Measurements from ENCODE around the gene FETUB.

Gene FETUB

GRCh38 chr3:186613637-186614265 is 26.4 kb upstream of the FETUB start:
- Histone ChIP-seq H3K4me3 (ENCODE audit: low read depth in 1 of 2, low read length in 2 of 2) (no peak overlapping the region), H3K36me3 (ENCODE audit: control insufficient read depth in 1 of 2, insufficient read depth in 2 of 2, low read length in 2 of 2) (no peaks in the 10 kb centered on the region), H3K4me1 (ENCODE audit: control insufficient read depth in 1 of 2, insufficient read depth in 2 of 2, low read length in 2 of 2) (peaks cover 3 to 10% of the 10 kb centered on the region in 2 donors), H3K27me3 (ENCODE audit: control insufficient read depth in 1 of 2, insufficient read depth in 2 of 2, low read length in 2 of 2) (peaks cover 20 to 22% of the 10 kb centered on the region in 2 donors), H3K9me3 (ENCODE audit: control insufficient read depth in 1 of 2, low read length in 2 of 2) (no peaks in the 10 kb centered on the region), H3K27ac (ENCODE audit: low read depth, low read length) (no peak overlapping the region), H3K9ac (ENCODE audit: low read depth in 1 of 2, low read length in 2 of 2) (no peak overlapping the region)

GRCh38 chr3:186614266-186614596 is 26.0 kb upstream of the FETUB start:
- H3K4me1 ChIP-seq (ENCODE audit: control insufficient read depth in 1 of 2, insufficient read depth in 2 of 2, low read length in 2 of 2): peaks cover 3 to 10% of the 10 kb centered on the region in 2 donors
- H3K9ac ChIP-seq (ENCODE audit: low read depth in 1 of 2, low read length in 2 of 2): no peak overlapping the region
- H3K36me3 ChIP-seq (ENCODE audit: control insufficient read depth in 1 of 2, insufficient read depth in 2 of 2, low read length in 2 of 2): no peaks in the 10 kb centered on the region
- H3K27me3 ChIP-seq (ENCODE audit: control insufficient read depth in 1 of 2, insufficient read depth in 2 of 2, low read length in 2 of 2): peaks cover 20 to 22% of the 10 kb centered on the region in 2 donors
- no peak overlapping the region for H3K27ac ChIP-seq (ENCODE audit: low read depth, low read length)
- H3K9me3 ChIP-seq (ENCODE audit: control insufficient read depth in 1 of 2, low read length in 2 of 2): no peaks in the 10 kb centered on the region
- no peak overlapping the region for H3K4me3 ChIP-seq (ENCODE audit: low read depth in 1 of 2, low read length in 2 of 2)

GRCh38 chr3:186614597-186615483 is 25.4 kb upstream of the FETUB start:
- H3K4me3 ChIP-seq (ENCODE audit: low read depth in 1 of 2, low read length in 2 of 2): peak overlapping the region in 1 of 2 donors; percentile 24
- H3K27ac ChIP-seq (ENCODE audit: low read depth, low read length): no peak overlapping the region
- H3K36me3 ChIP-seq (ENCODE audit: control insufficient read depth in 1 of 2, insufficient read depth in 2 of 2, low read length in 2 of 2): no peaks in the 10 kb centered on the region
- no peaks in the 10 kb centered on the region for H3K9me3 ChIP-seq (ENCODE audit: control insufficient read depth in 1 of 2, low read length in 2 of 2)
- H3K9ac ChIP-seq (ENCODE audit: low read depth in 1 of 2, low read length in 2 of 2): no peak overlapping the region
- H3K27me3 ChIP-seq (ENCODE audit: control insufficient read depth in 1 of 2, insufficient read depth in 2 of 2, low read length in 2 of 2): peaks cover 20 to 22% of the 10 kb centered on the region in 2 donors
- peaks cover 3 to 10% of the 10 kb centered on the region in 2 donors for H3K4me1 ChIP-seq (ENCODE audit: control insufficient read depth in 1 of 2, insufficient read depth in 2 of 2, low read length in 2 of 2)

- H3K27ac ChIP-seq (ENCODE audit: low read depth, low read length): no peak overlapping the region
- H3K4me1 ChIP-seq (ENCODE audit: control insufficient read depth in 1 of 2, insufficient read depth in 2 of 2, low read length in 2 of 2): peaks cover 3 to 10% of the 10 kb centered on the region in 2 donors
- H3K4me3 ChIP-seq (ENCODE audit: low read depth in 1 of 2, low read length in 2 of 2): no peak overlapping the region
- H3K9ac ChIP-seq (ENCODE audit: low read depth in 1 of 2, low read length in 2 of 2): no peak overlapping the region
- no peaks in the 10 kb centered on the region for H3K36me3 ChIP-seq (ENCODE audit: control insufficient read depth in 1 of 2, insufficient read depth in 2 of 2, low read length in 2 of 2)
- no peaks in the 10 kb centered on the region for H3K9me3 ChIP-seq (ENCODE audit: control insufficient read depth in 1 of 2, low read length in 2 of 2)
- peaks cover 20 to 22% of the 10 kb centered on the region in 2 donors for H3K27me3 ChIP-seq (ENCODE audit: control insufficient read depth in 1 of 2, insufficient read depth in 2 of 2, low read length in 2 of 2)
Observed at GRCh38 chr3:186616299-186616617, 23.9 kb upstream of the FETUB start.

- Histone ChIP-seq H3K27me3 (ENCODE audit: control insufficient read depth in 1 of 2, insufficient read depth in 2 of 2, low read length in 2 of 2) (peaks cover 18 to 22% of the 10 kb centered on the region in 2 donors), H3K4me3 (ENCODE audit: low read depth in 1 of 2, low read length in 2 of 2) (peak overlapping the region; percentile 17 to 30), H3K36me3 (ENCODE audit: control insufficient read depth in 1 of 2, insufficient read depth in 2 of 2, low read length in 2 of 2) (no peaks in the 10 kb centered on the region), H3K9ac (ENCODE audit: low read depth in 1 of 2, low read length in 2 of 2) (peak overlapping the region in 1 of 2 donors; percentile 25), H3K27ac (ENCODE audit: low read depth, low read length) (no peak overlapping the region), H3K9me3 (ENCODE audit: control insufficient read depth in 1 of 2, low read length in 2 of 2) (no peaks in the 10 kb centered on the region), H3K4me1 (ENCODE audit: control insufficient read depth in 1 of 2, insufficient read depth in 2 of 2, low read length in 2 of 2) (peaks cover 3 to 10% of the 10 kb centered on the region in 2 donors)
Observed at GRCh38 chr3:186617036-186617946, 22.9 kb upstream of the FETUB start.

- no peak overlapping the region for H3K9ac ChIP-seq (ENCODE audit: low read depth in 1 of 2, low read length in 2 of 2)
- peaks cover 19 to 21% of the 10 kb centered on the region in 2 donors for H3K27me3 ChIP-seq (ENCODE audit: control insufficient read depth in 1 of 2, insufficient read depth in 2 of 2, low read length in 2 of 2)
- no peaks in the 10 kb centered on the region for H3K36me3 ChIP-seq (ENCODE audit: control insufficient read depth in 1 of 2, insufficient read depth in 2 of 2, low read length in 2 of 2)
- no peak overlapping the region for H3K27ac ChIP-seq (ENCODE audit: low read depth, low read length)
- peaks cover 3 to 10% of the 10 kb centered on the region in 2 donors for H3K4me1 ChIP-seq (ENCODE audit: control insufficient read depth in 1 of 2, insufficient read depth in 2 of 2, low read length in 2 of 2)
- no peaks in the 10 kb centered on the region for H3K9me3 ChIP-seq (ENCODE audit: control insufficient read depth in 1 of 2, low read length in 2 of 2)
- no peak overlapping the region for H3K4me3 ChIP-seq (ENCODE audit: low read depth in 1 of 2, low read length in 2 of 2)
Observed at GRCh38 chr3:186618318-186618938, 21.8 kb upstream of the FETUB start.

GRCh38 chr3:186619787-186620212 is 20.4 kb upstream of the FETUB start:
- Histone ChIP-seq H3K9ac (ENCODE audit: low read depth in 1 of 2, low read length in 2 of 2) (no peak overlapping the region), H3K27me3 (ENCODE audit: control insufficient read depth in 1 of 2, insufficient read depth in 2 of 2, low read length in 2 of 2) (peaks cover 10 to 15% of the 10 kb centered on the region in 2 donors), H3K36me3 (ENCODE audit: control insufficient read depth in 1 of 2, insufficient read depth in 2 of 2, low read length in 2 of 2) (no peaks in the 10 kb centered on the region), H3K27ac (ENCODE audit: low read depth, low read length) (no peak overlapping the region), H3K4me1 (ENCODE audit: control insufficient read depth in 1 of 2, insufficient read depth in 2 of 2, low read length in 2 of 2) (peaks cover 3 to 10% of the 10 kb centered on the region in 2 donors), H3K4me3 (ENCODE audit: low read depth in 1 of 2, low read length in 2 of 2) (no peak overlapping the region), H3K9me3 (ENCODE audit: control insufficient read depth in 1 of 2, low read length in 2 of 2) (no peaks in the 10 kb centered on the region)

GRCh38 chr3:186620213-186621092 is 19.7 kb upstream of the FETUB start:
- Histone ChIP-seq H3K36me3 (ENCODE audit: control insufficient read depth in 1 of 2, insufficient read depth in 2 of 2, low read length in 2 of 2) (no peaks in the 10 kb centered on the region), H3K27ac (ENCODE audit: low read depth, low read length) (no peak overlapping the region)

More at GRCh38 chr3:186620213-186621092, 19.7 kb upstream of the FETUB start:
- H3K9me3 ChIP-seq (ENCODE audit: control insufficient read depth in 1 of 2, low read length in 2 of 2): no peaks in the 10 kb centered on the region
- peaks cover 10 to 15% of the 10 kb centered on the region in 2 donors for H3K27me3 ChIP-seq (ENCODE audit: control insufficient read depth in 1 of 2, insufficient read depth in 2 of 2, low read length in 2 of 2)
- no peak overlapping the region for H3K4me3 ChIP-seq (ENCODE audit: low read depth in 1 of 2, low read length in 2 of 2)
- peaks cover 3 to 10% of the 10 kb centered on the region in 2 donors for H3K4me1 ChIP-seq (ENCODE audit: control insufficient read depth in 1 of 2, insufficient read depth in 2 of 2, low read length in 2 of 2)
- no peak overlapping the region for H3K9ac ChIP-seq (ENCODE audit: low read depth in 1 of 2, low read length in 2 of 2)

Measured in duodenal mucosa (tissue), 2 donors.